ENCODE results near the gene DOHH.
"Not testable (repeated sequence)": the region's sequence is repeated elsewhere in the genome, so short reads cannot be mapped to it uniquely, and the experiment has no call there.

The DOHH gene

DNA sequence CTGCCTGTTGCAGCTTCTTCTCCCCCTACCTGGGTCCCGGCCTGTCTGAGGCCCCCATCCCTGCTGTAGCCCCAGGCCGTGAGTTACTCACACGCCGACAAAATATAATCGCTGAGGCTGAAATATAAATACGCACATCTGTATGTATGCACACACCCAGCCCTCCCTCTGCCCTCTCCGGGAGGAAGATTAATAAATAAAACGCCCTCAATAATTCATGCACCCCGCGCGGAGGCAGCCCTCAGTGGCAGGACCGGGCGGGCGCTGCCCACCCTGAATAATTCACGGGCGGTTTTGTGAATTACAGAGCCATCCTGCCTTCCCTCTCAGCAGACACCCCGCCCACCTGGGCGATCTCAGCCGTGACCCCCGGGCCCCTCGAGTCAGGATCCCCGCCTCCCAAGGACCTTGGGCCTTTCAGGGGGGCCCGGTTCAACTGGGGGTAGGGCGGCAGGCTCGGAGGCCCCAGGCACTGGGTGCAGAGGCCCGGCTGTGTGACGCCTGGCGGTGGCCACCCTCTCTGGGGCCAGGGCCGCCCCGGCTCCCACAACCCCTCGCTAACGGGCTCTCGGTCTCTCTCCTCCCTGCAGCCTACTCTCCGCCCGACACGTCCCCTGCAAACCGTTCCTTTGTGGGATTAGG lies 44.4 kb downstream of the DOHH start:
- Histone ChIP-seq H3K27me3 (ENCODE audit: low read depth) (no peaks in the 10 kb centered on the region), H3K9me3 (no peaks in the 10 kb centered on the region), H3K36me3 (replicated peaks) (peaks cover 37% of the 10 kb centered on the region), H3K4me1 (no peaks in the 10 kb centered on the region), H3K4me3 (no peak overlapping the region)
- in situ Hi-C loops (cut with MboI; ENCODE audit: low sequenced_read_pairs), result no loop called here
- DNase-seq (ENCODE audit: low spot score in 2 of 2), result no peak

DNA sequence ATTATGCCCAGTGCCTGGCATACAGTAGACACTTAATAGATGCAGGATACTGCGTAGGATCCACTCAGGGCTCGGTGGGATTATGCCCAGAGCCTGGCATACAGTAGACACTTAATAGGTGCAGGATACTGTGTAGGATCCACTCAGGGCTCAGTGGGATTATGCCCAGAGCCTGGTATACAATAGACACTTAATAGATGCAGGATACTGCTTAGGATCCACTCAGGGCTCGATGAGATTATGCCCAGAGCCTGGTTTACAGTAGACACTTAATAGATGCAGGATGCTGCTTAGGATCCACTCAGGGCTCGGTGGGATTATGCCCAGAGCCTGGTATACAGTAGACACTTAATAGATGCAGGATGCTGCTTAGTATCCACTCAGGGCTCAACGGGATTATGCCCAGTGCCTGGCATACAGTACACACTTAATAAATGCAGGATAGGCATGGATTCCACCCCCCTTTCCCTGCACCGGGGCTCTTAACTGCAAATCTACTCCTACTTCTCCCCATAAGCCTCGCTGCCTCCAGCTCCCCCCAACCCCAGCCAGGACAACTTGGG lies 45.0 kb downstream of the DOHH start:
- Histone ChIP-seq H3K4me1 (no peaks in the 10 kb centered on the region), H3K4me3 (no peak overlapping the region), H3K9me3 (no peaks in the 10 kb centered on the region), H3K27me3 (ENCODE audit: low read depth) (no peaks in the 10 kb centered on the region), H3K36me3 (replicated peaks) (peaks cover 43% of the 10 kb centered on the region)
- in situ Hi-C loops (cut with MboI; ENCODE audit: low sequenced_read_pairs), result no loop called here
- no peak for DNase-seq (ENCODE audit: low spot score in 2 of 2)

DNA sequence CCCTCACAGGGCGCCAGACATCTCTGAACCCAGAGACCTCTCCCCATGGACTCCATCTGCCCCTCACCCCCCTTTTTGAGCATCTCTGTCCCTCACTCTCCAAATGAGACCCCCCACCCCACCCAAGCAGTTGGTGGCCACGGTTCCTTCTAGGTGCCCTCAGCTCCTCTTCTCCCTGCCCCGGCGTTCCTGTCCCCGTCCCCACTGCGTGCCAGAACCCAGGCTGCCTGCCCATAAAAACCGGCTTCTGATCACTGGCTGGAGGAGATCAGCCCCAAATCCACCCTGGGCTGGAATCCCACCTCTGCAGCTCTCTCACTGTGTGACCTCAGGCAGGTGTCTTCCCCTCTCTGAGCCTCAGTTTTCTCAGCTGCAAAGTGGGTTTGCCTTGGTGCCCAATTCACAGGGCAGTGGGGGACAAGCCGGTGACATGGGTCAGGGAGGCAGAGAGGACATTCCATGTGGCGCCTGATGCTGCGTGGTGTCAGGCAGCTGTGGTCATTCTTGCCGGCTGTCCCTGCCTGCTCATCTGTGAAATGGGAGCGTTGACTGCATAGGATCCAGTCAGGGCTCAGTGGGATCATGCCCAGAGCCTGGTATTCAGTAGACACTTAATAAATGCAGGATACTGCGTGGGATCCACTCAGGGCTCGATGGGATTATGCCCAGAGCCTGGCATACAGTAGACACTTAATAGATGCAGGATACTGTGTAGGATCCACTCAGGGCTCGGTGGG lies 45.6 kb downstream of the DOHH start:
- Histone ChIP-seq H3K4me3 (no peak overlapping the region), H3K36me3 (replicated peaks) (peaks cover 47% of the 10 kb centered on the region), H3K4me1 (no peaks in the 10 kb centered on the region), H3K27me3 (ENCODE audit: low read depth) (no peaks in the 10 kb centered on the region), H3K9me3 (no peaks in the 10 kb centered on the region)
- DNase-seq (ENCODE audit: low spot score in 2 of 2), result no peak
- in situ Hi-C loops (cut with MboI; ENCODE audit: low sequenced_read_pairs), result no loop called here

DNA sequence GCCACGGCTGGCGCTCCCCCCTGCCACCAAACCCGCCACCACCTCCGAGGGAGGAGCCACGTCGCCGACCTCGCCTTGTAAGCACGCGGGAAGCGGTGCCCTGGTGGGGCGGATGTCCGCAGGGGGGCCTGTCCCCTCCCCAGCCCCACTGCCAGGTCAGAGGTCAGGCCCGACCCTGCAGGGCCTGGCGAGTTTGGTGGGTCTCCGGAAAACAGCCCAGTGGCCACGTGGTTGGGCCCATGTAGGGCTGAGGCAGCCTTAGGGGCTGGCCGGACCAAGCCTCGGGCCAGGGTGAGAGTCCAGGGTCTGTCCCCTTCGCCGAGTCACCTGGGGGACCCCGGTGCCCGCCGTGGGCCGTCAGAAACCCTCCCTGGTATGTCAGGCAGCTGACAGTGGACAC lies 46.6 kb downstream of the DOHH start:
- H3K4me3 ChIP-seq, result no peak overlapping the region
- no peak for DNase-seq (ENCODE audit: low spot score in 2 of 2)
- no peaks in the 10 kb centered on the region for H3K27me3 ChIP-seq (ENCODE audit: low read depth)
- H3K9me3 ChIP-seq, result no peaks in the 10 kb centered on the region
- H3K36me3 ChIP-seq (replicated peaks), result peaks cover 55% of the 10 kb centered on the region
- H3K4me1 ChIP-seq, result no peaks in the 10 kb centered on the region
- in situ Hi-C loops (cut with MboI; ENCODE audit: low sequenced_read_pairs), result no loop called here

DNA sequence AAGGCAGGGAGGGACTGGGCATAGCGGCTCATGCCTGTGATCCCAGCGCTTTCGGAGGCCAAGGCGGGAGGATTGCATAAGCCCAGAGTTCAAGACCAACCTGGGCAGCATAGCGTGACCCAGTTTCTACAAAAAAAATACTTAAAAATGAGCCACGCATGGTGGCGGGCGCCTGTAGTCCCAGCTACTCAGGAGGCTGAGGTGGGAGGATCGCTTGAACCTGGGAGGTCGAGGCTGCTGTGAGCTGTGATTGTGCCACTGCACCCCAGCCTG lies 47.6 kb downstream of the DOHH start:
- H3K4me1 ChIP-seq; H3K4me3 ChIP-seq; in situ Hi-C loops (cut with MboI; ENCODE audit: low sequenced_read_pairs); H3K9me3 ChIP-seq; DNase-seq (ENCODE audit: low spot score in 2 of 2); H3K27me3 ChIP-seq (ENCODE audit: low read depth): not testable (repeated sequence)
- peaks cover 56% of the 10 kb centered on the region for H3K36me3 ChIP-seq (replicated peaks)

DNA sequence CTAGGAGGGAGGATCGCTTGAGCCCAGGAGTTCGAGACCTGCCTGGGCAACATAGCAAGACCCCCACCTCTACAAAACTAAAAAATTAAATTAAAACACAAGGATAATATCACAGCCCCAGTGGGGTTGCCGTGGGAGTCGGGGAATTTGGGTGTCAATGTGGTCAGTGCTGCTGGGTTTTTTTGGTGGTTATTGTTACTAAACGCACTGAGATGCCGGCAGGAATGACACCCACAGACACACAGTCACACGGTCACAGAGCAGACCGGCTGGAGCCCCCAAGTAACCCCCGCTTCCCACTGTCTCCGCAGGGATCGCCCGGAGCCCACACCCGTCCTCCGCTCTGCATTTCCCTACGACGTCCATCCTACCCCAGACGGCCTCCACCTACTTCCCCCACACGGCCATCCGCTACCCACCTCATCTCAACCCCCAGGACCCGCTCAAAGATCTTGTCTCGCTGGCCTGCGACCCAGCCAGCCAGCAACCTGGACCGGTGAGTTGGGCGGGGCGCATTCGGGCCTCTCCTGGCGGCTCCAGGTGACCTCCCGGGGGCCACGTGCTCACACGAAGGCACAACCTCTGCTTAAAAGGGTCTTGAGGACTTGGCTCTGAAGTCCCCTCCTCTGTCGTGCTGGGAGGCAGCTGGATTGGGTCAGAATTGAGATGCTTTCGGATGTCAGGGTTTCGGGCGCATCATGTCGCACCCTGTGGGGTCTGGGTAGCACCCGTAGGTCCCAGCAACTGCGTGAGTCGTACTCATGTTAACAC lies 48.1 kb downstream of the DOHH start:
- Histone ChIP-seq H3K4me3 (no peak overlapping the region), H3K9me3 (no peaks in the 10 kb centered on the region), H3K4me1 (no peaks in the 10 kb centered on the region), H3K36me3 (replicated peaks) (peaks cover 56% of the 10 kb centered on the region), H3K27me3 (ENCODE audit: low read depth) (no peaks in the 10 kb centered on the region)
- in situ Hi-C loops (cut with MboI; ENCODE audit: low sequenced_read_pairs), result no loop called here
- DNase-seq (ENCODE audit: low spot score in 2 of 2), result no peak

DNA sequence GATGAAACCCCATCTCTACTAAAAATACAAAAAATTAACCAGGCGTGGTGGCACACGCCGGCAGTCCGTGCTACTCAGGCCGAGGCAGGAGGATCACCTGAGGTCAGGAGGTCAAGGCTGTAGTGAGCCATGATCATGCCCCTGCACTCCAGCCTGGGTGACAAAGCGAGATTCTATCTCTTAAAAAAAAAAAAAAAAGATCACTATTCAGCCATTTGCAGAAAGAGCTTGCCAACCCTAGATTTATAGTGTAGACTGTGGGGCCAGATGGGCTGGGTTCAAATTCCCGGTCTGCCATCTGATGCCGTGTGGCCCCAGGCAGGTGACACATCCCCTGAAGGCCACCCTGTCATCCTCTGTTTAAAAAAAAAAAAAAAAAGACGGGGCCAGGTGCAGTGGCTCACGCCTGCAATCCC lies 49.0 kb downstream of the DOHH start:
- Histone ChIP-seq H3K9me3 (no peaks in the 10 kb centered on the region), H3K4me1 (no peaks in the 10 kb centered on the region), H3K36me3 (replicated peaks) (peaks cover 57% of the 10 kb centered on the region), H3K4me3 (no peak overlapping the region), H3K27me3 (ENCODE audit: low read depth) (no peaks in the 10 kb centered on the region)
- in situ Hi-C loops (cut with MboI; ENCODE audit: low sequenced_read_pairs), result no loop called here
- DNase-seq (ENCODE audit: low spot score in 2 of 2), result no peak

DNA sequence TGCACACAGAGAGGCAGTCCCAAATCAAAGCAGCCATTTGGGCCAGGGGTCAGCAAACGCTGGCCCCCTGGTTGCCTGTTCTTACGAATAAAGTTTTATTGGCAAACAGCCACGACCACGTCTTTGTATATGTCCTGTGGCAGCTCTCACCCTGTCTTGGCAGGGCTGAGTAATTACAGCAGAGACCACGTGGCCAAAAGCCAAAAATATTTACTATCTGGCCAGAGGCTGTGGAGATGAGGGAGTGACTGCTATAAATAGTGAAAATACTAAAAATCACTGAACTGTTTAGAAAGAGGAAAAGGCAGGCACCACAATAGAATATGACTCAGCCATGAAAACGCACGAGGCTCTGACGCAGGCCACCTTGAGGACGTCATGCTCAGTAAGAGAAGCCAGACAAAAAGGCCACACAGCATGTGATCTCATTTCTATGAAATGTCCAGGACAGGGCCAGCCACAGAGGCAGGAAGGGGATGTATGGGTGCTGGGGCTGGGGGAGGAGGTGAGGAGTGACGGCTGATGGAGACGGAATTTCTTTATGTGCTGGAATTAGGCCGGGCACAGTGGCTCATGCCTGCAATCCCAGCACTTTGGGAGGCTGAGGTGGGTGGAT lies 49.6 kb downstream of the DOHH start:
- Histone ChIP-seq H3K4me3 (no peak overlapping the region), H3K9me3 (no peaks in the 10 kb centered on the region), H3K4me1 (no peaks in the 10 kb centered on the region), H3K36me3 (replicated peaks) (peaks cover 55% of the 10 kb centered on the region), H3K27me3 (ENCODE audit: low read depth) (no peaks in the 10 kb centered on the region)
- in situ Hi-C loops (cut with MboI; ENCODE audit: low sequenced_read_pairs), result no loop called here
- DNase-seq (ENCODE audit: low spot score in 2 of 2), result no peak

DNA sequence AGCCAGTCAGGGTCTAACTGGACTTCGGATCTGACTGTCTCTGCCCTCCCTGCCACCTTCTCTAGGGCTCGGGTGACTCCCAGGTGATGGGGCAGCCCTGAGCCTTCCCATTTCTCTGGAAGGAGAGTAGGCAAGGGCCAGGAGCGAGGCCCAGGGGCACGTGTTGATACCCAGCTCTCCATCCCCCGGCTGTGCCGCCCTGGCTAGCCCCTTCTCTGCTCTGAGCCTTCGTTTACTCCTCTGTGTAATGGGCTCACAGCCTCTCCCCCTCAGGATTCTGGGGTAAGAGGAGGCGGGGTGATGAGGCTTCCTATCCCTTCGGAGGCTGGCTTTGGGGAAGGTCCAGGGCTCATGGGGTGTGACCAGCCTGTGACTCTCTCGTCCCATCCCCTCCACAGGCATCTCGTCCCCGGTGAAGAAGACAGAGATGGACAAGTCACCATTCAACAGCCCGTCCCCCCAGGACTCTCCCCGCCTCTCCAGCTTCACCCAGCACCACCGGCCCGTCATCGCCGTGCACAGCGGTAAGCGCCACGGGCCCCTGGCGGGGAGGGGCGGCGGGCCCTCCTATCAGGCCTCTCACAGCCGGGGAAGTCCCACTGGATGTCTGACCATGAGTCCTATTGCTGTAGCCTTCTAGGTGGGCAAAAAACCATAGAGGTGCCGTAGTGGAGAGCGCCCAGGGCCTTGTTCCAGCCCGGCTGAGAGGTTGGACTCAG lies 51.7 kb downstream of the DOHH start:
- Histone ChIP-seq H3K27me3 (ENCODE audit: low read depth) (no peaks in the 10 kb centered on the region), H3K36me3 (replicated peaks) (peaks cover 53% of the 10 kb centered on the region), H3K4me3 (no peak overlapping the region), H3K4me1 (no peaks in the 10 kb centered on the region), H3K9me3 (no peaks in the 10 kb centered on the region)
- in situ Hi-C loops (cut with MboI; ENCODE audit: low sequenced_read_pairs), result no loop called here
- no peak for DNase-seq (ENCODE audit: low spot score in 2 of 2)

DNA sequence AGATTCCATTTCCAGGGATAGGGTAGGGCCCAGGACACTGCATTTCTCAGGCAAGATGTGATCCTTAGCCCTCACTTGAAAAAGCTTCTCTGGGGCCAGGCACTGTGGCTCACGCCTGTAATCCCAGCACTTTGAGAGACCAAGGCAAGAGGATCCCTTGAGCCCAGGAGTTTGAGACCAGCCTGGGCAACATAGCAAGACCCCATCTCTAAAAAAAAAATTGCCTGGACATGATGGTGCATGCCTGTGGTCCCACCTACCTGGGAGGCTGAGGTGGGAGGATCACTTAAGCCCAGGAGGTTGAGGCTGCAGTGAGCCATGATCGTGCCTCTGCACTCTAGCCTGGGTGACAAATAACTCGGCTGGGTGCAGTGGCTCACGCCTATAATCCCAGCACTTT lies 53.8 kb downstream of the DOHH start:
- H3K4me3 ChIP-seq; H3K4me1 ChIP-seq; in situ Hi-C loops (cut with MboI; ENCODE audit: low sequenced_read_pairs); DNase-seq (ENCODE audit: low spot score in 2 of 2); H3K27me3 ChIP-seq (ENCODE audit: low read depth); H3K9me3 ChIP-seq: not testable (repeated sequence)
- H3K36me3 ChIP-seq (replicated peaks), result peaks cover 41% of the 10 kb centered on the region

DNA sequence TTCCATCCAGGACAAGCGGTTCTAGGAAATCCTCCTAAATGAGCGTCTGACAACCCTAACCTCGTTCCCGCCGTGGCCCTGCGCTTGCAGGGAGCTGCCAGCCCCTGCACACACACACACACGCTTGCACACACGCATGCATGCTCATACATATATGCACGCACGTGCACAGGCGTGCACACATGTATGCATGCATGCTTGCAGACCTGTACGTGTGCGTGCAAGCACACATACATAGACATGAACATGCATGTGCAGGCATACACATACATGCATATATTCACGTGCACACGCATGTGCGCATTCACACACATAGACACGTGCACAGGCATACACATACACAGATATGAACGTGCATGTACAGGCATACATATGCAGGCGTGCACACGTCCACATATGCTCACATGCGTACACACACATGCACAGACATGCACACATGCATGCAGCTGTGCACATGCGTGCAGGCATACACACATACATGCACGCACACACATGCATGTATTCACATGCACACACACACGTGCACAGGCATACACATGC lies 55.7 kb downstream of the DOHH start:
- no peaks in the 10 kb centered on the region for H3K9me3 ChIP-seq
- in situ Hi-C loops (cut with MboI; ENCODE audit: low sequenced_read_pairs), result no loop called here
- peaks cover 34% of the 10 kb centered on the region for H3K36me3 ChIP-seq (replicated peaks)
- no peaks in the 10 kb centered on the region for H3K4me1 ChIP-seq
- H3K4me3 ChIP-seq, result no peak overlapping the region
- no peak for DNase-seq (ENCODE audit: low spot score in 2 of 2)
- H3K27me3 ChIP-seq (ENCODE audit: low read depth), result no peaks in the 10 kb centered on the region

DNA sequence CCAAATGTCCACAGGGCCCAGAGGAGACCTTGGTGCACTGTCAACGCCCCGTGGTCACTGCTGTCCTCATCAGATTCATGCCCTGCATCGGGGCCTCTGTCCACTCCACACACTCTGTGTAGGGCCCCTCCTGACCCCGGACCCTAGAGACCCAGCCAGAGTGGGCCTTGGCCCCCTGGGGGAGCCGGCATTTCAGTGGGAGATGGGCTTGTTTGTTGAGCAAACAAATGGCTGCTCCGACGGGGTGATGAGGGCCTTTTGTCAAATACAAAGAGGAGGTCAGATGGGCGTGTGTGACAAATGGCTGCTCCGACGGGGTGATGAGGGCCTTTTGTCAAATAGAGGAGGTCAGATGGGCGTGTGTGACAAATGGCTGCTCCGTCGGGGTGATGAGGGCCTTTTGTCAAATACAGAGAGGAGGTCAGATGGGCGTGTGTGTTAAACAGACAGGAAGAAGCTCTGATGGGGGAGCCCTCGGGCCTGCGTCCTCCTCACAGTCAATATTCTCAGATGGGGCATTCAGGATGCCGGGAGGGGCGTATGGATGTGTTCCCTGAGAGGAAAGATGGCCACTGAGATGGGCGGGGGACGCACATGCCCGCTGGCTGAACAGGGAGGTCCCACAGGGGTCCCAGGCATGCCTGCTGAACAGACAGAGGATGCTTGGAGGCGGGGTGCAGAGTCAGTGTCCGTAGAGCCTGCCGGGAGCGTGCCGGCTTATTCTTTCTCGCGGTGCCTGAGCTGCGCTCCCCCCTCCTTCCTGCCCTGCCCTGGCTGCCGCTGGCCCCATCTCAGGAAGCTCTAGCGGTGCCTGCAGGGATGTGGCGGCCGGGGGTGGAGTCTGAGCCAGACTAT lies 56.4 kb downstream of the DOHH start:
- DNase-seq (ENCODE audit: low spot score in 2 of 2), result no peak
- no peaks in the 10 kb centered on the region for H3K4me1 ChIP-seq
- H3K36me3 ChIP-seq (replicated peaks), result peaks cover 28% of the 10 kb centered on the region
- no peaks in the 10 kb centered on the region for H3K9me3 ChIP-seq
- in situ Hi-C loops (cut with MboI; ENCODE audit: low sequenced_read_pairs), result no loop called here
- no peak overlapping the region for H3K4me3 ChIP-seq
- H3K27me3 ChIP-seq (ENCODE audit: low read depth), result no peaks in the 10 kb centered on the region
